ENCODE data around the gene NAPSA. TPM values are rescaled to one million over a fixed set of nuclear protein-coding genes. Genes with fewer than 3 reads are reported as not detected.

Gene NAPSA
- total RNA-seq, 1 donor: not detected

GRCh38 chr19:50406829-50407228 is 41.4 kb upstream of the NAPSA start:
- no peak for DNase-seq (ENCODE audit: low read depth)
- no peak for TF ChIP-seq CTCF (IDR thresholded peaks at IDR 0.05; ENCODE audit: insufficient read depth, low read length)
- H3K4me3 ChIP-seq (ENCODE audit: low read depth, low read length): no peak overlapping the region

GRCh38 chr19:50406156-50406820 is 40.8 kb upstream of the NAPSA start:
- TF ChIP-seq CTCF (IDR thresholded peaks at IDR 0.05; ENCODE audit: insufficient read depth, low read length): no peak
- H3K4me3 ChIP-seq (ENCODE audit: low read depth, low read length): no peak overlapping the region
- DNase-seq (ENCODE audit: low read depth): no peak

GRCh38 chr19:50402544-50403301 is 37.3 kb upstream of the NAPSA start:
- no peak for TF ChIP-seq CTCF (IDR thresholded peaks at IDR 0.05; ENCODE audit: insufficient read depth, low read length)
- DNase-seq (ENCODE audit: low read depth): no peak
- no peak overlapping the region for H3K4me3 ChIP-seq (ENCODE audit: low read depth, low read length)

- DNase-seq (ENCODE audit: low read depth): no peak
- H3K4me3 ChIP-seq (ENCODE audit: low read depth, low read length): no peak overlapping the region
- no peak for TF ChIP-seq CTCF (IDR thresholded peaks at IDR 0.05; ENCODE audit: insufficient read depth, low read length)
These were observed 36.4 kb upstream of the NAPSA start for GRCh38 chr19:50401605-50402450.

- no peak for TF ChIP-seq CTCF (IDR thresholded peaks at IDR 0.05; ENCODE audit: insufficient read depth, low read length)
- DNase-seq (ENCODE audit: low read depth): no peak
- no peak overlapping the region for H3K4me3 ChIP-seq (ENCODE audit: low read depth, low read length)
These were observed 33.9 kb upstream of the NAPSA start for GRCh38 chr19:50399368-50399745.

GRCh38 chr19:50398675-50399367 is 33.4 kb upstream of the NAPSA start:
- no peak for DNase-seq (ENCODE audit: low read depth)
- TF ChIP-seq CTCF (IDR thresholded peaks at IDR 0.05; ENCODE audit: insufficient read depth, low read length): no peak
- no peak overlapping the region for H3K4me3 ChIP-seq (ENCODE audit: low read depth, low read length)

Measured in fibroblast of the aortic adventitia (primary cell).